Heart right ventricle (tissue), 16 donors: Measurements from ENCODE around the gene CRIP3. TPM values are rescaled to one million over a fixed set of nuclear protein-coding genes. Genes with fewer than 3 reads are reported as not detected.
A peak's percentile ranks its signal among the peaks of the same experiment; 100 is the strongest.

Experiments used
- ATAC-seq, 8 donors: fragments of 200-7000 bp; cut with Tn5 transposase; one replicate each; pipeline ENCODE4 v1.9.1; 2020; ENCODE audit warnings: mild to moderate bottlenecking in 8 of 8, moderate library complexity in 8 of 8, moderate number of reproducible peaks in 1 of 8
- DNase-seq, 2 donors: peaks; one replicate each; pipeline ENCODE4 v3.0.0-alpha.2; 2020
- H3K27ac ChIP-seq, 10 donors: fragments of 200-600 bp; sonication (generic) in 2 of 10; one replicate each; pipeline versions ENCODE4 v1.5.0 to v1.8.0; 2020 to 2022; ENCODE audit warnings: mild to moderate bottlenecking in 3 of 10
- H3K27me3 ChIP-seq, 7 donors: fragments of 200-600 bp; one replicate each; pipeline ENCODE4 v1.8.0; 2021 to 2022; ENCODE audit warnings: mild to moderate bottlenecking in 2 of 7
- H3K36me3 ChIP-seq, 9 donors: fragments of 200-600 bp; sonication (generic) in 1 of 9; one replicate each; pipeline versions ENCODE4 v1.5.0 to v1.8.0; 2020 to 2022; ENCODE audit warnings: mild to moderate bottlenecking in 2 of 9
- H3K4me1 ChIP-seq, 9 donors: fragments of 200-600 bp; sonication (generic) in 1 of 9; one replicate each; pipeline versions ENCODE4 v1.5.0 to v1.8.0; 2020 to 2022; ENCODE audit warnings: mild to moderate bottlenecking in 4 of 9
- H3K4me3 ChIP-seq, 10 donors: fragments of 200-600 bp; sonication (generic) in 2 of 10; one replicate each; pipeline versions ENCODE4 v1.5.0 to v1.8.0; 2020 to 2022; ENCODE audit warnings: mild to moderate bottlenecking in 7 of 10, moderate library complexity in 2 of 10
- H3K9me3 ChIP-seq, 11 donors: fragments of 200-600 bp in 10 of 11; sonication (generic) in 2 of 11; one replicate each; pipeline versions ENCODE4 v1.5.0 to v1.8.0; 2013 to 2022; ENCODE audit warnings: mild to moderate bottlenecking in 2 of 11, control low read depth in 1 of 11, moderate library complexity in 1 of 11
- CTCF ChIP-seq, 9 donors: fragments of 200-600 bp; sonication (generic) in 2 of 9; IDR thresholded peaks; one replicate each; pipeline versions ENCODE4 v1.5.0 to v1.8.0; 2021 to 2022; ENCODE audit warnings: antibody characterized with exemption in 9 of 9, mild to moderate bottlenecking in 5 of 9, moderate library complexity in 1 of 9
- WGBS, 2 donors: extraction: QIAGEN DNeasy Blood & Tissue Kit; methylation state at CpG; one replicate each; pipeline ENCODE4 v1.1.7; 2013; ENCODE audit warnings: inconsistent platforms in 1 of 2; 5-methylcytosine and 5-hydroxymethylcytosine counted together
- intact Hi-C, 10 donors: fragments of 100-400 bp; cut with DNase I; formaldehyde crosslinking; loops; one replicate each; pipeline versions ENCODE4 v1.11.1 to v1.14.2; 2022
- polyA plus RNA-seq, 2 donors: library from polyadenylated mRNA; stranded (reverse); fragments of 200-250 nt; gene quantifications; one replicate each; pipeline ENCODE4 v1.2.3, GENCODE V29; 2013
- total RNA-seq, 10 donors: library from RNA; stranded (reverse); fragmentation: NEBNext Ultra II Directional in 3 of 10; extraction: Animal tissue kit (Norgen Biotek cat#: 25700) in 3 of 10; gene quantifications; one replicate each; pipeline versions ENCODE4 v1.2.1 to v1.2.4, GENCODE V29; 2021 to 2023
- donor health status: Arrhythmogenic right ventricular cardiomyopathy.
- donor health status: ischemic (EF 13 %, LVEDD 7.1; RV severe dilation, severe dysfunction).
- donor health status: healthy with polysubstance abuse.
- donor health status: DM: no; HTN: yes; CAD: no.
- donor health status: DM: no; HTN: no; CAD: no.
- donor health status: ischemic (EF 25% LVEDD 6.9; RV normal size, moderate dysfunction).
- donor health status: ischemic (EF 25% LVEDD 5.7; RV mildly dilated, moderate dysfunction).
- donor health status: healthy.
- donor health status: DM: yes; HTN: yes; CAD: no.
- donor health status: Ischemic cardiomyopathy.
- donor health status: ischemic (EF 35%, LVEDD 5.7; RV mildly dilated, moderate dysfunction).
- donor health status: nonischemic (EF 11% LVEDD 7.7; RV severe dilation, severe dysfunction).
- donor health status: DM: yes; HTN: yes; CAD: no.
- donor health status: PGD.
- donor health status: ischemic (EF 29% LVEDD 5.4; RV normal size, mild dysfunction).
- donor health status: nonischemic (EF 23%, LVEDD 6.1; RV moderate dilation, normal function).

Gene CRIP3
- total and polyA plus RNA-seq, 12 donors, result 2.7 to 84.5 (median 26.3) TPM

- no peaks in the 10 kb centered on the region for H3K9me3 ChIP-seq
- intact Hi-C loops, result no loop called here
- H3K4me1 ChIP-seq, result no peaks in the 10 kb centered on the region
- TF ChIP-seq CTCF (IDR thresholded peaks at IDR 0.05), result no peak
- H3K4me3 ChIP-seq, result no peak overlapping the region
- H3K27ac ChIP-seq, result no peak overlapping the region
- ATAC-seq, result no peak
- H3K27me3 ChIP-seq, result peaks cover 0 to 41% (median 13%) of the 10 kb centered on the region in 7 donors
- 85 to 87% methylated on average over 5 of the region's 5 CpGs for WGBS, 2 donors
- H3K36me3 ChIP-seq, result no peaks in the 10 kb centered on the region
- DNase-seq, result no peak
Observed at GRCh38 chr6:43285832-43286231, 22.8 kb downstream of the CRIP3 start.

GRCh38 chr6:43284991-43285781, 23.4 kb downstream of the CRIP3 start:
- H3K4me3 ChIP-seq, result peak overlapping the region in 7 of 10 donors; percentile 24 to 46 (median 37)
- 4 to 7% methylated on average over 50 to 83 of the region's 83 CpGs for WGBS, 2 donors
- no peak for TF ChIP-seq CTCF (IDR thresholded peaks at IDR 0.05)
- no peaks in the 10 kb centered on the region for H3K9me3 ChIP-seq
- H3K27me3 ChIP-seq, result peaks cover 0 to 41% (median 13%) of the 10 kb centered on the region in 7 donors
- no peaks in the 10 kb centered on the region for H3K4me1 ChIP-seq
- ATAC-seq (peak in 4 of 8 donors; percentile 24 to 51 (median 32)), DNase-seq (no peak)
- no peaks in the 10 kb centered on the region for H3K36me3 ChIP-seq
- intact Hi-C loops, result no loop called here
- peak overlapping the region in 1 of 10 donors; percentile 4 for H3K27ac ChIP-seq

GRCh38 chr6:43283905-43284304, 24.7 kb downstream of the CRIP3 start:
- no peaks in the 10 kb centered on the region for H3K9me3 ChIP-seq
- no peak for TF ChIP-seq CTCF (IDR thresholded peaks at IDR 0.05)
- no peak overlapping the region for H3K4me3 ChIP-seq
- H3K27ac ChIP-seq, result no peak overlapping the region
- peaks cover 0 to 41% (median 16%) of the 10 kb centered on the region in 7 donors for H3K27me3 ChIP-seq
- no peaks in the 10 kb centered on the region for H3K36me3 ChIP-seq
- WGBS, 2 donors, result 90 to 92% methylated on average over 25 to 27 of the region's 27 CpGs
- intact Hi-C loops, result no loop called here
- ATAC-seq (no peak), DNase-seq (no peak)
- no peaks in the 10 kb centered on the region for H3K4me1 ChIP-seq

- 92 to 94% methylated on average over 18 of the region's 18 CpGs for WGBS, 2 donors
- H3K36me3 ChIP-seq, result no peaks in the 10 kb centered on the region
- intact Hi-C loops, result no loop called here
- no peak for TF ChIP-seq CTCF (IDR thresholded peaks at IDR 0.05)
- no peak overlapping the region for H3K27ac ChIP-seq
- peaks cover 0 to 41% (median 16%) of the 10 kb centered on the region in 7 donors for H3K27me3 ChIP-seq
- no peaks in the 10 kb centered on the region for H3K4me1 ChIP-seq
- DNase-seq, result no peak
- no peak for ATAC-seq
- H3K9me3 ChIP-seq, result no peaks in the 10 kb centered on the region
- no peak overlapping the region for H3K4me3 ChIP-seq
Observed at GRCh38 chr6:43283514-43283901, 25.1 kb downstream of the CRIP3 start.
